Right kidney (tissue), 1 donor: ENCODE data around the gene ZCCHC24.

Experiments used
- DNase-seq: peaks from one replicate; pipeline ENCODE4 v3.0.0-alpha.2; 2016

ZCCHC24 gene

DNA sequence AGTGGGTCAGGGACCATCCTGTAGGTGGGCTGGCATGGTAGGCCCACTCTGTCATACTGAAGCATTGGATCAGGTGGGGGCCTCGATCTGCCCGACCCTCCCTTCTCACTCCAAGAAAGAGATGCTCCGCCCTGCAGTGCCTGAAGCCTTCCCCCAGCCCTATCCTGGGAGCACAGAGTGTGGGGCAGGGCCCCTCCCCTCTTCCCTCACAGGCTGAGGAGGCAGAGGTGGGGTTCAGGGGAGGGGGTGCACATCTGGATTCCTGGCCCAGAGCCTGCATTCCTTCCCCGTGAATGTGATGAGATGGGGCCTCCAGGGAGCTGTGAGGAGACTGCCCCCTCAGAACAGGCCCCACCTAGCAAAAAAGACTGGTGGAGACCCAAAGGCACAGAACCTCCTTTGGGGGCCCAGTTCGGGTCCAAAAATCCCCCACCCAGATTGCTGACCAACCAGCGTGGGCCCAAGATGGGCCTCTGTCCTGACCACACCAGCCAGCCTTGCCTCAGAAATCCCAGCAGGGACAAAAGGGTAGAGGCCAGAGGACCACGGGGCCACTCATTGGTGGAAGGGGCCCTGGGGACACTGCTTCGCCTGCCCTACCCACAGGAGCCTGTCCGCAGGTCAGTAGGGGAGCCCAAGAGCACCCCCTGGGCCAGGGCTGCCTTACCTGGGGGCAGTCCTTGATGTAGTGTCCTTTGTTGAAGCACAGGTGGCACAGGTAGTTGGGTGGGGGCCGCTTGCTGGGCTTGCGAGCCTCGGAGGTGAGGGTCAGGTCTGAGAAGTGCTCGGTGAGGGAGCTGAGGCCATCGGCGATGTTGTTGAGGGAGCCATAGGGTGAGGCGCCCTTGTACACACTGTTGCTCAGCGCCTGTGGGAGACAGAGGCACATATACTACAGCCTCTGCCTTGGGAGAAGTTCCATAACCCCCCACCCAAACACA lies 13.3 kb downstream of the ZCCHC24 start:
- DNase-seq = no peak

DNA sequence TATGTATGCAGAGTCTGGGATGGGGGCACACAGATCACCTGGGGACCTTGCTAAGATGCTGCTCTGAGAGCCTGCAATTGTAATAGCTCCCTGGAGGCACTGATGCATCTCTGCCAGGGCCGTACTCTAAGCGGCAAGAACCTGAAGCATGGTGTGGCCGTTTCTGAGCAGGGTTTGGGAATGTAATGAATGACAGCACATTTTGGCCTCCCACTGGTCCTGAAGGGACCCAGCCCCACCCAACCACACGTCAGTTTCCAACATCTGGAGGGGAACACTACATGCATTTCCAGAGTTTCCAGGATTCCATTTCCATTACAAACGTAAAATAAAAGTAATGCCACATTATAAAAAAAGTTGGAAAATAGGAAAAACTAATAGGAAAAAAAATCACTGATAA lies 14.0 kb downstream of the ZCCHC24 start:
- no peak for DNase-seq

- no peak for DNase-seq
Observed at GRCh38 chr10:79430936-79431335, 14.5 kb downstream of the ZCCHC24 start.

GRCh38 chr10:79430325-79430905 lies 15.0 kb downstream of the ZCCHC24 start:
- no peak for DNase-seq

DNA sequence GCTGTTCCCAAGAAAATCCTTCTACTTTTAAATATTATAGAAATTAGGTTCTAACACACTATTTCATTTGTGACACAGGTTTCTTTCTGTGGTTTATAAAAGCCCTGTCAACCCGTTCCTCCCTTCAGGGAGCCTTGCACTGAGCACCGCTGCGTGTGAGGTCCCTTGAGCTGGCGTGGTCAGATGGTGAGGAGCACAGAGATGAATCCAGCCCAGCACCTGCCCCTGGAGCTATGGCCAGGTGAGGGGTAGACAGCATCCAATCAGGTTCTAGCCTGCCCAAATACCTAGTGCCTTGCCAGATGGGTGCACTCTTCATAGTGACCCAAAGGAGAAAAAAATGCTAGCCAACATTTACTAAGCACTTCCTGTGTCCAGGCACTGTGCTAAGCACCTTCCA lies 15.7 kb downstream of the ZCCHC24 start:
- DNase-seq = no peak

- DNase-seq = no peak
Observed at GRCh38 chr10:79427965-79428364, 17.5 kb downstream of the ZCCHC24 start.

DNA sequence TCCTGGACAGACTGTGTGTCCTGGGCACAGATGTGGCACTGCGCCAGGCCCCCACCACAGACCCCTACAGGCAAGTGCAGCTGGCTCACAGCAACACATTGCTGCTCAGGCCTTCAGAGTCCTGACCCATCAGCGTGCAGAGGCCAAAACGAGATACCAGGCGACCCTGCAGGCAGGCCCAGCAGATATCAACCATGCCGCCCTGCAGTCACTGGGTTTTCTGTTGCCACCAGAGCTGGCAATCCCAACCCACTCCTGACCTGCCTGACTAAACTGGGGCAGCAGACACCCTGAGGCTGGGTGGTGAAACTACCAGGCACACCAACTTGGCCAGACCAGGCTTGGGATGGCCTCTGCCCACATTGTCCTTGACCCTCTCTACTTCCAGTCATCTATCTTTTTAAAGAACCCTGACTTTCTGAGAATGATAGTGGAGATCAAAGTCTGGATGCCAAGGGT lies 20.3 kb downstream of the ZCCHC24 start:
- no peak for DNase-seq

DNA sequence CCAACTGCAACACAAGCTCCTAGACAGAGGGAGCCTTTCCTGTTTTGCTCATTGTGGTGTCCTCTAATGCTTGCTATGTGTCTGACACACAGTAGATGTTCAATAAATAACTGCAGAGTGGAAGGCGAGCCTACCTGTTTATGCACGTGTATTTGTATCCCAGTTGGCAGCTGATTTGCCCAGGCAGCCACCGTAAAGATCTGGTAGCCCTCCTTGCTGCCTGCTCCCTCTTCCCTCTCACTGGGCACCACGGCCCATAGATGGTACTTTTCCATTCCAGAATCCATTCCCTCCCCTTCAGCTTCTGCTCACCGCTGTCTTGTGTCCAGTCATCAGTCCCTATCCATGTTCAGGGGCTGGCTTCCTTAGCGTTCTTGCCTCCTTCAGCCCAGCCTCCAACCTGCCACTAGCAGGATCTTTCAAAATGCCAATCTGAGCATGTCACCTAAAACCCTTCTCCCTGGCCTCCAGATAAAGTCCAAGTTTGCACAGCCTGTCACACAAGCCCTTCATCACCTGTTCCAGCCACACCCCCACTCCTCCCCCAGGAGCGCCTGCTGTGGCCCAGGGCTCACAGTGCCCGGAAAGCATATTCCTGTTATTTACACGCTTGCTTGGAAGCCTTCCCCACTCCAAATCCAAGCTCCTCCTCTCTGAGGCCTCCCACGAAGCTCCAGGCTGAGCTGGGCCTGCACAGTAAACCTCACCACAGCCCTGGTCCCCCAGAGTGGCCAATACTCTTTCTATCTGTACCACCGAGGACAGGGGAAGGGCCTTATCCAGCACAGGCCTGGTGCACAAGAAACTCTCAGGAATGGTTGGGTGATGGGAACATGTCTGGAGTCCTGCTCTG lies 21.0 kb downstream of the ZCCHC24 start:
- no peak for DNase-seq

DNA sequence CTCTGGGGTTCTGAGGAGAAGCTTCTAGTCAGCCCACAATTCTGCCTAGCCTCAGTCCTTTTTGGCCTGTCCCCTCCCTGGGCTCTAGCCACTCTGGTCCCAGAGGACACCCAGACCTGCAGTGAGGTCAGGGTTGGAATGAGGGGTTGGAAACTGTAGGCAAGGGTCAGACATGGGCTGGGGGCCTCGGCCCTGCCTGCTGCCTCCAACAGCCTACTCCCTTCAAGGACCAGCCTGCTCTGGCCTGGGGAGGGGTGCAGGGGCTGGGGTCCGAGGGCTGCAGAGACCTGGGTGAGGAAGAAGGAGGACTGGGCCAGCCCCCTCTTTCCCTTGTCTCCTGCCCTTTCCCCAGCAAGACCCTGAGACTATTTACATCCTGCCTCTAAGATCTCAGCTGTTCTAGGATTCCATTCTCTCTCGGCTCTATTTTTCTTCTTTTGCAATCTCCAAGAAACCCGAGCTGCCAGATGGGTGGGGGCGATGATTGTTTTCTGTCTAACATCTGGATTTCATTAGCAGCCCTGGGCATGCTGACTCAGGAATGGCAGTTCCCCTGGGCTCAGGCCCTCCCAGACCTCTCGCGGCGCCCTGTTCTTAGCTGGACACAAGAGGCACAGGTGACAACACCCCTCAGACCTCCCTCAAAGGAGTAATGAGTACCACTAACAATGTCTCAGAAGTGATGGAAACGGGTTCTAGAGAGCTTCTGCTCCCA lies 23.1 kb downstream of the ZCCHC24 start:
- no peak for DNase-seq

DNA sequence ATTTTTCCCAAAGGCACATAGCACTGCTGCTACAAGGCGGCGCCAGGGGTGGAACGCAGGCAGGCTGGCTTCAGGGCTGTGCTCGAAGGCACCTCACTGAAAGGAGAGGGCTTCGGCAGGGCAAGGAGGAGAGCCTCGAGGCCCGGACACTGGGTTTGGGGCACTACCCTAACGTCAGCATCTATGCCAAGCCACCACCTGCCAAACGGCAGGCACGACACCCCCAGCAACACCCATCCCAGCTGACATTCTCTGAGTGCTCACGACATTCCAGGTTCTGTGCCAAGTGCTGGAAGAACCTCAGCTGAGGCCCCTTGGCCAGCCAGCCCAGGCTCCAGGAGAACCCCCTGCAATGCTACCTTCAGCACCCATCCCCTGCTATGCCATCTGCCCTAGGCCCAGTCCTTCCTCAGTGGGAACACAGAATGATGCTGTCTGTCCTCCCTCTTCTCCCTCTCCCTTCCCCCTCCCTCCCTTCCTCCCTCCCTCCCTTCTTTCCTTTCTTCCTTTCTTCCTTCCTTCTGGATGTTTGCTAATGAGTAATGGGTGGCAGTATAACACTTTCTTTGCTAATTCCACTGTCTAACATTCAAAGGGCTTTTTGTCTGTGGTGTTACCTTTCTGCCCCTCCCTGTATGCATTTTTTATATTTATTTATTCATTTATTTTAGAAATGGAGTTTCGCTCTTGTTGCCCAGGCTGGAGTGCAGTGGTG lies 24.3 kb downstream of the ZCCHC24 start:
- no peak for DNase-seq

- DNase-seq = no peak
Observed at GRCh38 chr10:79418886-79419595, 26.4 kb downstream of the ZCCHC24 start.

DNA sequence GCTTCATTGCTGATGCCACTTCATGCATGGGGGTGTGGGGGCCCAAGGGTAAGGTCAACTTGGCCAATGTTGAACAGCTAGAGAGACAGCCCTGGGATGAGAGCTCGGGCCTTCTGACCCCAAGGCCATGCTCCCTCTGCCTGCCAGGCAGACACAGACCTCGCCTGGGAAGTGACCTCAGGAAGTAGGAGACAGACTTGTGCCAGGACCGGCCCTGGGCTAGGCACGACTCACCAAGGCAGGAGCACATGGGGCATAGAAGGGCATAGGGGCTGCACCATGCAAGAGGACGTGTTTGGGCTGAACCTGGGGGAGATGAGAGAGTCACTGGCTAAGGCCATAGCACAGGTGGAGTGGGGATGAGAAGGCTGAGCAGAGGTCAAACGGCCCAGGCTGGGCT lies 27.1 kb downstream of the ZCCHC24 start:
- DNase-seq = no peak

- DNase-seq = no peak
Observed at GRCh38 chr10:79417731-79418130, 27.7 kb downstream of the ZCCHC24 start.

DNA sequence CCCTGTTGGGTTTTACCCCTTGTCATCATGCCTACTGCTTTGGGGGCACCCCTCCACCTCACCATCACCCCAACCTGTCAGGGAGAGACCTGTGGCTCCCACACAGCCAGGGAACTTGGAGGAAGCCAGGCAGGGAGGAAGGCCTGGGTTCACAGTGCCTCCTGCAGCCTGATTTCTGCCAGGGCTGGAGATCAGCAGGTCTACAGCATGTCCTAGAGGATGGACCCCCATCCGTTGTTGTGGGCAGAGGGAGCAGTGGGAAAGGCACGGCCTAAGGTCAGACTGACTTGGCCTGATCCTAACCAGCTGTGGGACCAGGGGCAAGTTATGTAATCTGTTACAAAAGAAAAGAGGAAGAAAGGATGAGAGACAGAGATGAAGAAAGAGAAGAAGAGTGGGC lies 28.2 kb downstream of the ZCCHC24 start:
- DNase-seq = no peak

GRCh38 chr10:79416578-79417255 lies 28.7 kb downstream of the ZCCHC24 start:
- DNase-seq = no peak

- DNase-seq = no peak
Observed at GRCh38 chr10:79415736-79416577, 29.5 kb downstream of the ZCCHC24 start.

DNA sequence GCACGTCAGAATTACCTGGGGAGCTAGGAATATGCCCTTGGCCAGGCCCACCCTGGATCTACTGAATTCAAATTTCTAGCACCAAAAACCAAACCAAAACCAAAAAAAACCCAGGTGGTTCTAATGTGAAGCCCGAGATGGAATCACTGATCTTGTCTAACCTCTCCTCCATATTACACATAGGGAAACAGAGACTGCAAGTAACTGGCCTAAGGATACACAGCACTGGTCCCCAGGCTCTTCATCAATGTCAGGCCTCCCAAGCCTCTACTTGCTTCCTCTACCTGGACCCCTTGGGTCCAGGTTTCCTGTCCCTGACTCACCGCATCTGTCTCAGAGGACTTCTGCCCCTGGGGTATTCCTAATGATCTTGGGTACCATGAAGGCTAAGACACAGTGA lies 30.7 kb downstream of the ZCCHC24 start:
- no peak for DNase-seq

DNA sequence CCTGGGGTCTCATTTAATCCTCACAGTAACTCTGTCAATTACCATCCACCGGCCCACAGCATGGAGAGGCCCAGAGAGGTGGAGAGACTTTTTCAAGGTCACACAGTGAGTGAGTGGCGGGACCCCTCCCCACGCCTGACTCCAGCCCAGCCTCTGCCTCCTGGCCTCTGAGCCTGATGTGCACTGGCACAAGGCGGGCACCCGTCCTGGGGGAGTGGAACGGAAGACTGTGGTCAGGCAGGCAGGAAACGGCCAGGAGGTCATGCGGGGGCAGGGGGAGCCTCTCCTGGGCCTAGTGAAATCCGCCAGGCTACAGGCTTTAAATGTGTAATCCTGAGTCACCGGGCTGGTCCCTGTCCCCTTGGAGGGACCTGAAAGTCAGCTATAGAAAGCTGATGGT lies 32.2 kb downstream of the ZCCHC24 start:
- DNase-seq = no peak

DNA sequence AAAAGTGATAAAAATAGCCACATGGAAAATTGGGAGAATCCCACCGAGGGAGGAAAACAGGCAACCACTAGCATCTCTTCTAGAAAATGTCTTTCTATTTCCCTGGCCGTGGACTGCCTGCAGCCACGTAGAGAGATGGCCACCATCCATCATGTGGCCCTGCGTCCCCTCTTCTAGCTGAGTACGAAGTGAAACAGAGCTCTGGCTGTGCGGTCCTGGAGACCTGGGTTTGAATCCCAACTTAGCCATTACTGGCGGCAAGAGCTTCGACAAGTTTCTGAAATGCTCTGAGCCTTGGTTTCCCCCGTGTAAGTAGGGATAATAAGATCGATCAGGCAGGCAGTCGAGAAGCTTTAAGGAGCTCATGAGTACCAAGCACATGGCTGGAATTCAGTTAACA lies 32.9 kb downstream of the ZCCHC24 start:
- no peak for DNase-seq
